ENCODE measurements around the gene TRPC1.

- no peak for TF ChIP-seq POLR2AphosphoS5 (IDR thresholded peaks at IDR 0.05)
- no peak for TF ChIP-seq CTCF (IDR thresholded peaks at IDR 0.05)
- no peak for TF ChIP-seq POLR2A (IDR thresholded peaks at IDR 0.05)
Observed at GRCh38 chr3:142746646-142747045, 22.8 kb downstream of the TRPC1 start.
